ENCODE results near the gene COL8A2. TPM values are rescaled to one million over a fixed set of nuclear protein-coding genes. Genes with fewer than 3 reads are reported as not detected.

The COL8A2 gene
- total RNA-seq (2012; rRNA removed) = 0.54 and 0.56 TPM in 2 replicates
- 0.83 and 1.1 TPM in 2 replicates for polyA plus RNA-seq (2012; rRNA removed)
- 0.82 and 1.6 TPM in 2 replicates for polyA plus RNA-seq (2012; cell fraction: cytosol; rRNA removed)
- 0.79 and 0.88 TPM in 2 replicates for polyA plus RNA-seq (2012; cell fraction: nucleus; rRNA removed; ENCODE audit: low replicate concordance)
- Bru-seq, nascent RNA = percentile 21 among the genes with signal in this experiment
- percentile 17 among the genes with signal in this experiment for BruChase-seq, experiment 1, labeled RNA remaining after a 6-hour chase
- percentile 20 among the genes with signal in this experiment for BruChase-seq, experiment 2, labeled RNA remaining after a 2-hour chase
- long read RNA-seq, full-length matches to known transcripts = 3 of 13 reads
- long read RNA-seq, partial matches to known transcripts = 0 of 13 reads
- long read RNA-seq, other reads (novel, unspliced or antisense) = 10 of 13 reads

- H4K5ac ChIP-seq (ENCODE audit: low read depth, low read length) = no peak within 1 kb of the TSS
- peaks cover 34% of the 10 kb centered on the region for H3K27me3 ChIP-seq (ENCODE audit: control insufficient read depth, insufficient read depth, low read length)
- no TSS peak for BruUV-seq (replicated peaks)
- H3K79me1 ChIP-seq (ENCODE audit: low read depth in 1 of 2, low read length in 2 of 2) = no peaks in the 10 kb centered on the region
- no peak within 1 kb of the TSS for H2BK120ac ChIP-seq (ENCODE audit: low read depth, low read length)
- H3K4me1 ChIP-seq (ENCODE audit: control insufficient read depth, insufficient read depth, low read length) = no peaks in the 10 kb centered on the region; the same call in 1 of the 2 replicates
- H3K56ac ChIP-seq (ENCODE audit: extremely low read depth, insufficient read depth, low read length) = no peak within 1 kb of the TSS
- no peaks in the 10 kb centered on the region for H4K20me1 ChIP-seq (ENCODE audit: insufficient read depth, low read length)
- H3K9me1 ChIP-seq (ENCODE audit: insufficient read depth, low read length) = no peaks in the 10 kb centered on the region
- 45% methylated on average over 18 of the region's 77 CpGs; no CpG with 5 or more reads in 1 of the 2 experiments for WGBS, 2 experiments (ENCODE audit: extremely low coverage in 2 of 2, insufficient read length in 1 of 2)
- H3K4me3 ChIP-seq (ENCODE audit: insufficient read depth, low read depth, low read length) = 0 out of 2 replicates have a peak within 1 kb of the TSS, but pooled peaks have one; percentile 7
- no peak within 1 kb of the TSS for H2BK20ac ChIP-seq (ENCODE audit: low read depth, low read length)
- H2BK5ac ChIP-seq (ENCODE audit: low read depth, low read length, poor library complexity, severe bottlenecking) = no peak within 1 kb of the TSS
- no peak within 1 kb of the TSS for H4K8ac ChIP-seq (ENCODE audit: low read depth in 2 of 2, low read length in 2 of 2)
- H3K27ac ChIP-seq (ENCODE audit: insufficient read depth, low read length) = no peak within 1 kb of the TSS
- DNase-seq = no peak
- no peak within 1 kb of the TSS for H3K18ac ChIP-seq (ENCODE audit: low read depth, low read length)
- no peak within 1 kb of the TSS for H3K4ac ChIP-seq (ENCODE audit: low read depth, low read length)
- H4K91ac ChIP-seq (ENCODE audit: insufficient read depth, low read depth, low read length) = no peak within 1 kb of the TSS
- peak within 1 kb of the TSS; percentile 87 for H2AFZ ChIP-seq (replicated peaks; ENCODE audit: low read length, poor library complexity)
- H3K9ac ChIP-seq (ENCODE audit: low read depth, low read length) = no peak within 1 kb of the TSS
- intact Hi-C loops (cut with micrococcal nuclease) = no loop called here
- H3K23ac ChIP-seq (ENCODE audit: low read depth, low read length) = no peak within 1 kb of the TSS; the same call in 1 of the 2 replicates
- no peak within 1 kb of the TSS for H3K14ac ChIP-seq (replicated peaks; ENCODE audit: low read depth, low read length)
- no peaks in the 10 kb centered on the region for H3K9me3 ChIP-seq (ENCODE audit: control insufficient read depth, insufficient read depth, low read length)
- no peaks in the 10 kb centered on the region for H3K36me3 ChIP-seq (ENCODE audit: control insufficient read depth, insufficient read depth, low read length)
- peak within 1 kb of the TSS; percentile 13; the same call in 1 of the 2 replicates for H2AK5ac ChIP-seq (ENCODE audit: low read depth, low read length)
- H2AK9ac ChIP-seq (replicated peaks; ENCODE audit: low read depth, low read length, poor library complexity) = peak within 1 kb of the TSS; percentile 81
- TF ChIP-seq CEBPB (IDR thresholded peaks at IDR 0.05; ENCODE audit: low read depth, low read length) (no peak), USF2 (IDR thresholded peaks at IDR 0.05; ENCODE audit: low read depth, low read length) (no peak), RAD21 (IDR thresholded peaks at IDR 0.05; ENCODE audit: low read length) (no peak), CTCF (conservative IDR thresholded peaks at IDR 0.05; ENCODE audit: low read depth, low read length) (no peak), MXI1 (IDR thresholded peaks at IDR 0.05; ENCODE audit: borderline replicate concordance, low read depth, low read length) (no peak), NFE2L2 (IDR thresholded peaks at IDR 0.05; ENCODE audit: low read depth, low read length) (no peak)
- no peak within 1 kb of the TSS for H2BK15ac ChIP-seq (ENCODE audit: low read depth, low read length)
- ChIA-PET POLR2A (ENCODE audit: unreplicated experiment) (no interaction called here), CTCF (no interaction called here)
- peak; percentile 81 for ATAC-seq (ENCODE audit: low read depth)
- peak within 1 kb of the TSS; percentile 30; the same call in 1 of the 2 replicates for H3K4me2 ChIP-seq (ENCODE audit: low read depth, low read length)
- dilution Hi-C loops (cut with HindIII; ENCODE audit: low sequenced_read_pairs, unreplicated experiment) = no loop called here
- in situ Hi-C loops (cut with MboI; ENCODE audit: low sequenced_read_pairs) = no loop called here
These were observed at the start of gene COL8A2 for GRCh38 chr1:36125129-36125991. Gene COL8A2 (minus strand): TSS chr1:36125222. CDS start chr1:36100242, 24,980 bp downstream.
